EL (cell line): Measurements from ENCODE around the gene HNRNPDL.
"Not testable (repeated sequence)": the region's sequence is repeated elsewhere in the genome, so short reads cannot be mapped to it uniquely, and the experiment has no call there.

Experiments used
- DNase-seq: peaks from one replicate; pipeline ENCODE4 v3.0.0-alpha.2; 2016

The HNRNPDL gene

GRCh38 chr4:82430193-82430963 is at the start of gene HNRNPDL, which contains the start of gene ENOPH1:
HNRNPDL (minus strand) TSS chr4:82430462; CDS start chr4:82429690, 772 bp downstream.
ENOPH1 (plus strand) TSS chr4:82430590; CDS start chr4:82430830, 240 bp downstream.
- peak; percentile 96 for DNase-seq

- DNase-seq: no peak
Observed at GRCh38 chr4:82479562-82479961, 49.3 kb upstream of the HNRNPDL start.

- DNase-seq: not testable (repeated sequence)
Observed at GRCh38 chr4:82477469-82477868, 47.2 kb upstream of the HNRNPDL start.

- not testable (repeated sequence) for DNase-seq
Observed at GRCh38 chr4:82475931-82476330, 45.7 kb upstream of the HNRNPDL start.

GRCh38 chr4:82473621-82474164 is 43.4 kb upstream of the HNRNPDL start:
- no peak for DNase-seq

GRCh38 chr4:82473080-82473479 is 42.8 kb upstream of the HNRNPDL start:
- not testable (repeated sequence) for DNase-seq

GRCh38 chr4:82469791-82470345 is 39.6 kb upstream of the HNRNPDL start:
- peak; percentile 60 for DNase-seq

GRCh38 chr4:82467471-82467870 is 37.2 kb upstream of the HNRNPDL start:
- no peak for DNase-seq

- no peak for DNase-seq
Observed at GRCh38 chr4:82463221-82463620, 33.0 kb upstream of the HNRNPDL start.

GRCh38 chr4:82462415-82462831 is 32.2 kb upstream of the HNRNPDL start:
- DNase-seq: peak; percentile 81

GRCh38 chr4:82461710-82462109 is 31.4 kb upstream of the HNRNPDL start:
- DNase-seq: no peak

- DNase-seq: no peak
Observed at GRCh38 chr4:82458729-82459128, 28.5 kb upstream of the HNRNPDL start.

GRCh38 chr4:82457266-82457665 is 27.0 kb upstream of the HNRNPDL start:
- DNase-seq: no peak

GRCh38 chr4:82452026-82452425 is 21.8 kb upstream of the HNRNPDL start:
- no peak for DNase-seq

- no peak for DNase-seq
Observed at GRCh38 chr4:82450966-82451755, 20.9 kb upstream of the HNRNPDL start.

- DNase-seq: no peak
Observed at GRCh38 chr4:82447886-82448285, 17.6 kb upstream of the HNRNPDL start.

- DNase-seq: no peak
Observed at GRCh38 chr4:82439088-82439487, 8.8 kb upstream of the HNRNPDL start.

GRCh38 chr4:82437285-82438005 is 7.2 kb upstream of the HNRNPDL start:
- DNase-seq: no peak

- no peak for DNase-seq
Observed at GRCh38 chr4:82436780-82437179, 6.5 kb upstream of the HNRNPDL start.

GRCh38 chr4:82436130-82436529 is 5.9 kb upstream of the HNRNPDL start:
- no peak for DNase-seq

GRCh38 chr4:82434949-82435348 is 4.7 kb upstream of the HNRNPDL start:
- DNase-seq: no peak

GRCh38 chr4:82433791-82434190 is 3.5 kb upstream of the HNRNPDL start:
- no peak for DNase-seq

- DNase-seq: no peak
Observed at GRCh38 chr4:82432596-82432995, 2.3 kb upstream of the HNRNPDL start.
